Measurements from ENCODE around the gene PLA2G4D.

The PLA2G4D gene

GRCh38 chr15:42090781-42091180 is 3.6 kb downstream of the PLA2G4D start:
- H3K4me3 ChIP-seq (ENCODE audit: low read depth, low read length), result no peak overlapping the region
- no peak for TF ChIP-seq CTCF (conservative IDR thresholded peaks at IDR 0.05; ENCODE audit: low read depth, low read length)

GRCh38 chr15:42090370-42090769 is 4.0 kb downstream of the PLA2G4D start:
- TF ChIP-seq CTCF (conservative IDR thresholded peaks at IDR 0.05; ENCODE audit: low read depth, low read length), result no peak
- DNase-seq (ENCODE audit: low read depth), result no peak
- H3K4me3 ChIP-seq (ENCODE audit: low read depth, low read length), result no peak overlapping the region

More at GRCh38 chr15:42090781-42091180, 3.6 kb downstream of the PLA2G4D start:
- DNase-seq (ENCODE audit: low read depth), result no peak

- no peak overlapping the region for H3K4me3 ChIP-seq (ENCODE audit: low read depth, low read length)
- no peak for DNase-seq (ENCODE audit: low read depth)
- no peak for TF ChIP-seq CTCF (conservative IDR thresholded peaks at IDR 0.05; ENCODE audit: low read depth, low read length)
These were observed 4.4 kb downstream of the PLA2G4D start for GRCh38 chr15:42089942-42090341.

GRCh38 chr15:42088801-42089640 is 5.3 kb downstream of the PLA2G4D start:
- TF ChIP-seq CTCF (conservative IDR thresholded peaks at IDR 0.05; ENCODE audit: low read depth, low read length), result no peak
- H3K4me3 ChIP-seq (ENCODE audit: low read depth, low read length), result no peak overlapping the region
- no peak for DNase-seq (ENCODE audit: low read depth)

- no peak for DNase-seq (ENCODE audit: low read depth)
- no peak for TF ChIP-seq CTCF (conservative IDR thresholded peaks at IDR 0.05; ENCODE audit: low read depth, low read length)
- no peak overlapping the region for H3K4me3 ChIP-seq (ENCODE audit: low read depth, low read length)
These were observed 6.2 kb downstream of the PLA2G4D start for GRCh38 chr15:42087926-42088800.

GRCh38 chr15:42087460-42087859 is 6.9 kb downstream of the PLA2G4D start:
- no peak overlapping the region for H3K4me3 ChIP-seq (ENCODE audit: low read depth, low read length)
- no peak for TF ChIP-seq CTCF (conservative IDR thresholded peaks at IDR 0.05; ENCODE audit: low read depth, low read length)
- no peak for DNase-seq (ENCODE audit: low read depth)
